ENCODE results near the gene APOA5. TPM values are rescaled to one million over a fixed set of nuclear protein-coding genes. Genes with fewer than 3 reads are reported as not detected.

APOA5 gene
- polyA plus RNA-seq, 3 donors = not detected

DNA sequence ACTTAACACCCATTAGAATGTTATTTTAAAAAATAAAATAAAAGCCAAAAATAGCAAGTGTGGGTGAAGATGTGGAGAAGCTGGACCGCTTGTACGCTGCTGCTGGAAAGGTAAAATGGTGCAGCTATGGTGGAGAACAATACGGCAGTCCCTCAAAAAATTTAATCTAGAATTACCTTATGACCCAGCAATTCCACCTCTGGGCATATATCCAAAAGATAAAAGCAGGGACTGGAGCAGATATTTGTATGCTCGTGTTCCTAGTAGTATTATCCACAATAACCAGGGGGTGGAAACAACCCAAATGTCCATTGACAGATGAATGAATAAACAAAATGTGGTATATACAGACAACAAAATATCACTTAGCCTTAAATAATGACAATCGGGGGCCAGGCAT, 6.1 kb upstream of the APOA5 start:
- intact Hi-C loops (cut with micrococcal nuclease) = loop anchor here in 1 of 2 donors (5.0 kb wide), 1 partner anchor 309 kb away; no protein-coding TSS in a partner anchor
- Mint-ChIP-seq H3K27me3 (ENCODE audit: low read depth in 3 of 3) (peaks cover 0 to 5% (median 0%) of the 10 kb centered on the region in 3 donors), H3K36me3 (no peaks in the 10 kb centered on the region), H3K4me1 (peaks cover 2% of the 10 kb centered on the region), H3K9me3 (peaks cover 0 to 2% (median 0%) of the 10 kb centered on the region in 7 donors), H3K27ac (no peak overlapping the region), H3K4me3 (no peak overlapping the region)
- no CpG with 5 or more reads among the region's 5 CpGs for WGBS (ENCODE audit: insufficient coverage)
- Histone ChIP-seq H3K9me3 (replicated peaks in 1 of 2; ENCODE audit: control insufficient read depth in 1 of 2, insufficient read depth in 1 of 2, low read length in 2 of 2) (no peaks in the 10 kb centered on the region), H3K27me3 (ENCODE audit: control insufficient read depth in 2 of 2, insufficient read depth in 2 of 2, low read length in 2 of 2) (no peaks in the 10 kb centered on the region), H3K4me3 (replicated peaks in 1 of 3; ENCODE audit: low read depth in 2 of 3, low read length in 3 of 3) (no peak overlapping the region), H3K4me2 (replicated peaks; ENCODE audit: extremely low read depth, low read length, poor library complexity, severe bottlenecking) (no peak overlapping the region), H3K4me1 (ENCODE audit: control insufficient read depth in 1 of 2, insufficient read depth in 2 of 2, low read length in 2 of 2) (no peaks in the 10 kb centered on the region), H4K20me1 (ENCODE audit: insufficient read depth, low read length) (no peaks in the 10 kb centered on the region), H3K36me3 (replicated peaks in 1 of 2; ENCODE audit: control insufficient read depth in 1 of 2, insufficient read depth in 2 of 2, low read length in 2 of 2) (no peaks in the 10 kb centered on the region), H3K9ac (ENCODE audit: insufficient read depth, low read length, poor library complexity, severe bottlenecking) (no peak overlapping the region), H2AFZ (ENCODE audit: insufficient read depth, low read depth, low read length, poor library complexity, severe bottlenecking) (no peak overlapping the region), H3K79me2 (ENCODE audit: insufficient read depth, low read length) (no peaks in the 10 kb centered on the region), H3K27ac (ENCODE audit: low read depth in 1 of 2, low read length in 2 of 2) (no peak overlapping the region)
- no peak for DNase-seq
- TF ChIP-seq, protein P1, sequence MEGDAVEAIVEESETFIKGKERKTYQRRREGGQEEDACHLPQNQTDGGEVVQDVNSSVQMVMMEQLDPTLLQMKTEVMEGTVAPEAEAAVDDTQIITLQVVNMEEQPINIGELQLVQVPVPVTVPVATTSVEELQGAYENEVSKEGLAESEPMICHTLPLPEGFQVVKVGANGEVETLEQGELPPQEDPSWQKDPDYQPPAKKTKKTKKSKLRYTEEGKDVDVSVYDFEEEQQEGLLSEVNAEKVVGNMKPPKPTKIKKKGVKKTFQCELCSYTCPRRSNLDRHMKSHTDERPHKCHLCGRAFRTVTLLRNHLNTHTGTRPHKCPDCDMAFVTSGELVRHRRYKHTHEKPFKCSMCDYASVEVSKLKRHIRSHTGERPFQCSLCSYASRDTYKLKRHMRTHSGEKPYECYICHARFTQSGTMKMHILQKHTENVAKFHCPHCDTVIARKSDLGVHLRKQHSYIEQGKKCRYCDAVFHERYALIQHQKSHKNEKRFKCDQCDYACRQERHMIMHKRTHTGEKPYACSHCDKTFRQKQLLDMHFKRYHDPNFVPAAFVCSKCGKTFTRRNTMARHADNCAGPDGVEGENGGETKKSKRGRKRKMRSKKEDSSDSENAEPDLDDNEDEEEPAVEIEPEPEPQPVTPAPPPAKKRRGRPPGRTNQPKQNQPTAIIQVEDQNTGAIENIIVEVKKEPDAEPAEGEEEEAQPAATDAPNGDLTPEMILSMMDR (IDR thresholded peaks at IDR 0.05) = no peak

DNA sequence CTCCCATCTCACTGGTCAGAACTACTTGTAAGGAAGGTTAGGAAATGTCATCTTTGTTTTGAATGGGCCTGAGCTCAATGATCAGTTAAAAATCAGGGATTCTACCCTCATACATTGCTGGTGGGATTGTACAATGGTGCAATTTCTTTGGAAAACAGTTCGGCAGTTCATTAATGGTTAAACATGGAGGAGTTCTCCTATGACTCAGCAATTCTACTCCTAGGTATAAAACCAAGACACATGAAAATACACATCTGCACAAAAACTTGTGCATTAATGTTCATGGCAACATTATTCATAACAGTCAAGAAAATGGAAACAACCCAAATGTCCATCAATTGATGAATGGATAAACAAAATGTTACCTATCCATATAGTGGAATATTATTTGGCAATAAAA, 4.9 kb upstream of the APOA5 start:
- H3K27ac ChIP-seq (ENCODE audit: low read depth in 1 of 2, low read length in 2 of 2) = no peak overlapping the region
- Mint-ChIP-seq H3K4me1 (peaks cover 3% of the 10 kb centered on the region), H3K9me3 (peaks cover 0 to 2% (median 0%) of the 10 kb centered on the region in 7 donors), H3K4me3 (no peak overlapping the region), H3K27ac (no peak overlapping the region), H3K27me3 (ENCODE audit: low read depth in 3 of 3) (peaks cover 0 to 4% (median 3%) of the 10 kb centered on the region in 3 donors), H3K36me3 (no peaks in the 10 kb centered on the region)
- H4K20me1 ChIP-seq (ENCODE audit: insufficient read depth, low read length) = no peaks in the 10 kb centered on the region
- no peak for DNase-seq
- intact Hi-C loops (cut with micrococcal nuclease) = loop anchor here in 1 of 2 donors (5.0 kb wide), 1 partner anchor 311 kb away; no protein-coding TSS in a partner anchor
- no peaks in the 10 kb centered on the region for H3K9me3 ChIP-seq (replicated peaks in 1 of 2; ENCODE audit: control insufficient read depth in 1 of 2, insufficient read depth in 1 of 2, low read length in 2 of 2)
- no peaks in the 10 kb centered on the region for H3K36me3 ChIP-seq (replicated peaks in 1 of 2; ENCODE audit: control insufficient read depth in 1 of 2, insufficient read depth in 2 of 2, low read length in 2 of 2)
- H3K9ac ChIP-seq (ENCODE audit: insufficient read depth, low read length, poor library complexity, severe bottlenecking) = no peak overlapping the region
- H3K27me3 ChIP-seq (ENCODE audit: control insufficient read depth in 2 of 2, insufficient read depth in 2 of 2, low read length in 2 of 2) = no peaks in the 10 kb centered on the region
- H3K79me2 ChIP-seq (ENCODE audit: insufficient read depth, low read length) = no peaks in the 10 kb centered on the region
- TF ChIP-seq, protein P1 (IDR thresholded peaks at IDR 0.05) = no peak
- H3K4me3 ChIP-seq (replicated peaks in 1 of 3; ENCODE audit: low read depth in 2 of 3, low read length in 3 of 3) = no peak overlapping the region
- H2AFZ ChIP-seq (ENCODE audit: insufficient read depth, low read depth, low read length, poor library complexity, severe bottlenecking) = no peak overlapping the region
- no peak overlapping the region for H3K4me2 ChIP-seq (replicated peaks; ENCODE audit: extremely low read depth, low read length, poor library complexity, severe bottlenecking)
- no CpG with 5 or more reads among the region's 1 CpG for WGBS (ENCODE audit: insufficient coverage)
- H3K4me1 ChIP-seq (ENCODE audit: control insufficient read depth in 1 of 2, insufficient read depth in 2 of 2, low read length in 2 of 2) = peaks cover 1% of the 10 kb centered on the region in 2 donors
